ENCODE data around the gene PPIL1. TPM values are rescaled to one million over a fixed set of nuclear protein-coding genes. Genes with fewer than 3 reads are reported as not detected.

The PPIL1 gene
- total RNA-seq, 4 donors from 2014 or later, result 22.8 to 36.0 (median 27.5) TPM

GRCh38 chr6:36885461-36886401 lies 11.1 kb upstream of the PPIL1 start, which contains the start of gene C6orf89:
TSS of gene C6orf89 (plus strand) at chr6:36885952. CDS start at chr6:36899445, 13,493 bp downstream.
- Histone ChIP-seq H3K9me3 (no peaks in the 10 kb centered on the region), H3K36me3 (no peaks in the 10 kb centered on the region), H3K27ac (peak within 1 kb of the TSS; percentile 91 to 92), H3K4me3 (peak within 1 kb of the TSS; percentile 58 to 92), H3K27me3 (no peaks in the 10 kb centered on the region), H3K4me1 (peaks cover 6 to 7% of the 10 kb centered on the region in 2 donors)
- peak; percentile 44 to 76 for TF ChIP-seq POLR2A (IDR thresholded peaks at IDR 0.05)
- peak; percentile 88 to 97 (median 94) for TF ChIP-seq CTCF (IDR thresholded peaks at IDR 0.05)
- intact Hi-C loops (cut with DNase I; ENCODE audit: low total_unique reads), result loop anchor here (10.0 kb wide), 1 partner anchor 129 kb away; no protein-coding TSS in a partner anchor
- peak; percentile 96 to 99 for DNase-seq

- Histone ChIP-seq H3K27ac (peak overlapping the region in 1 of 2 donors; percentile 92), H3K4me3 (no peak overlapping the region), H3K27me3 (no peaks in the 10 kb centered on the region), H3K9me3 (no peaks in the 10 kb centered on the region), H3K4me1 (peaks cover 6 to 7% of the 10 kb centered on the region in 2 donors), H3K36me3 (no peaks in the 10 kb centered on the region)
- TF ChIP-seq POLR2A (IDR thresholded peaks at IDR 0.05) (no peak), CTCF (IDR thresholded peaks at IDR 0.05) (no peak)
- DNase-seq, result no peak
- intact Hi-C loops (cut with DNase I; ENCODE audit: low total_unique reads), result loop anchor here (10.0 kb wide), 1 partner anchor 130 kb away; no protein-coding TSS in a partner anchor
These were observed 10.0 kb upstream of the PPIL1 start for GRCh38 chr6:36884610-36885009.

- TF ChIP-seq POLR2A (IDR thresholded peaks at IDR 0.05) (no peak), CTCF (IDR thresholded peaks at IDR 0.05) (no peak)
- H3K27me3 ChIP-seq, result no peaks in the 10 kb centered on the region
- no peaks in the 10 kb centered on the region for H3K36me3 ChIP-seq
- DNase-seq, result no peak
- no peaks in the 10 kb centered on the region for H3K9me3 ChIP-seq
- H3K27ac ChIP-seq, result peak overlapping the region; percentile 77 to 87
- H3K4me1 ChIP-seq, result peaks cover 0 to 5% of the 10 kb centered on the region in 2 donors
- peak overlapping the region; percentile 78 to 95 for H3K4me3 ChIP-seq
- intact Hi-C loops (cut with DNase I; ENCODE audit: low total_unique reads), result no loop called here
These were observed 639 bp upstream of the PPIL1 start for GRCh38 chr6:36875250-36875633.

GRCh38 chr6:36873612-36874442 lies 776 bp downstream of the PPIL1 start:
- Histone ChIP-seq H3K9me3 (no peaks in the 10 kb centered on the region), H3K36me3 (no peaks in the 10 kb centered on the region), H3K27ac (peak overlapping the region; percentile 77 to 87), H3K27me3 (no peaks in the 10 kb centered on the region), H3K4me3 (peak overlapping the region; percentile 78 to 95), H3K4me1 (peaks cover 0 to 5% of the 10 kb centered on the region in 2 donors)
- peak in 1 of 2 donors; percentile 37 for DNase-seq
- intact Hi-C loops (cut with DNase I; ENCODE audit: low total_unique reads), result no loop called here
- TF ChIP-seq CTCF (IDR thresholded peaks at IDR 0.05) (no peak), POLR2A (IDR thresholded peaks at IDR 0.05) (no peak)
